ENCODE data around the gene SETD7.

The SETD7 gene

DNA sequence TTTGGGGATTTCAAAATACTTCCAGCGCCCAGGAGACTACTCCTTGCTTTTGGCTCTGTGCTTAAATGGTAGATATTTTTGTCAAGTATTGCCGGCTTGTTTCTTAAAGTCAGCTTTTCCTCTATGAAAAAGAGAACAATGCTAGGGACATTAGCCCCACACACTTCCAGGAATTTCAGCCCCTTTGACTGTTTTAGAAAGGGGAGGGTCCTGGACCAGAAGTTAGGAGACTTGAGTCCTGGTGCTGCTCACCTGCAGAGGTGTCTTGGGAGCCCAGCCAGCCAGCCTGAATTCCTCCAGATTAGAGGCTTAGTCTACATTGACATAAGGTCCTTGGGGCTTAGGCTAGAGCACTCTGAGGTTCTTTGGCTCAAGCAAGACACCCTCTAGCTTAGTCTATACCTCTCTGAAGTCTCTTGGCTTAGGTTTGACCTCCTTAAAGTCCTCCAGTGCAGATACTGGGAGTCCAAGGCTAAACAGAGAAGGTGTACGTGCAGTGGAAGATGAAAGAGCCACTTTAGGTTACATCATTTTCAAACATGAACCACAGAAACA, 1.6 kb upstream of the SETD7 start:
- TF ChIP-seq, protein P1, sequence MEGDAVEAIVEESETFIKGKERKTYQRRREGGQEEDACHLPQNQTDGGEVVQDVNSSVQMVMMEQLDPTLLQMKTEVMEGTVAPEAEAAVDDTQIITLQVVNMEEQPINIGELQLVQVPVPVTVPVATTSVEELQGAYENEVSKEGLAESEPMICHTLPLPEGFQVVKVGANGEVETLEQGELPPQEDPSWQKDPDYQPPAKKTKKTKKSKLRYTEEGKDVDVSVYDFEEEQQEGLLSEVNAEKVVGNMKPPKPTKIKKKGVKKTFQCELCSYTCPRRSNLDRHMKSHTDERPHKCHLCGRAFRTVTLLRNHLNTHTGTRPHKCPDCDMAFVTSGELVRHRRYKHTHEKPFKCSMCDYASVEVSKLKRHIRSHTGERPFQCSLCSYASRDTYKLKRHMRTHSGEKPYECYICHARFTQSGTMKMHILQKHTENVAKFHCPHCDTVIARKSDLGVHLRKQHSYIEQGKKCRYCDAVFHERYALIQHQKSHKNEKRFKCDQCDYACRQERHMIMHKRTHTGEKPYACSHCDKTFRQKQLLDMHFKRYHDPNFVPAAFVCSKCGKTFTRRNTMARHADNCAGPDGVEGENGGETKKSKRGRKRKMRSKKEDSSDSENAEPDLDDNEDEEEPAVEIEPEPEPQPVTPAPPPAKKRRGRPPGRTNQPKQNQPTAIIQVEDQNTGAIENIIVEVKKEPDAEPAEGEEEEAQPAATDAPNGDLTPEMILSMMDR (IDR thresholded peaks at IDR 0.05; ENCODE audit: low read depth, low read length): no peak
- TF ChIP-seq, protein P2, sequence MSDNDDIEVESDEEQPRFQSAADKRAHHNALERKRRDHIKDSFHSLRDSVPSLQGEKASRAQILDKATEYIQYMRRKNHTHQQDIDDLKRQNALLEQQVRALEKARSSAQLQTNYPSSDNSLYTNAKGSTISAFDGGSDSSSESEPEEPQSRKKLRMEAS (IDR thresholded peaks at IDR 0.05; ENCODE audit: low read depth, low read length): no peak
- no peak for TF ChIP-seq MYC (IDR thresholded peaks at IDR 0.05; ENCODE audit: low read depth, low read length)
- no peak for TF ChIP-seq POLR2A (IDR thresholded peaks at IDR 0.05; ENCODE audit: extremely low read depth, insufficient read length)
- no peak overlapping the region for H3K4me3 ChIP-seq (ENCODE audit: low read depth, low read length)
- DNase-seq (ENCODE audit: low read depth): peak; percentile 12

DNA sequence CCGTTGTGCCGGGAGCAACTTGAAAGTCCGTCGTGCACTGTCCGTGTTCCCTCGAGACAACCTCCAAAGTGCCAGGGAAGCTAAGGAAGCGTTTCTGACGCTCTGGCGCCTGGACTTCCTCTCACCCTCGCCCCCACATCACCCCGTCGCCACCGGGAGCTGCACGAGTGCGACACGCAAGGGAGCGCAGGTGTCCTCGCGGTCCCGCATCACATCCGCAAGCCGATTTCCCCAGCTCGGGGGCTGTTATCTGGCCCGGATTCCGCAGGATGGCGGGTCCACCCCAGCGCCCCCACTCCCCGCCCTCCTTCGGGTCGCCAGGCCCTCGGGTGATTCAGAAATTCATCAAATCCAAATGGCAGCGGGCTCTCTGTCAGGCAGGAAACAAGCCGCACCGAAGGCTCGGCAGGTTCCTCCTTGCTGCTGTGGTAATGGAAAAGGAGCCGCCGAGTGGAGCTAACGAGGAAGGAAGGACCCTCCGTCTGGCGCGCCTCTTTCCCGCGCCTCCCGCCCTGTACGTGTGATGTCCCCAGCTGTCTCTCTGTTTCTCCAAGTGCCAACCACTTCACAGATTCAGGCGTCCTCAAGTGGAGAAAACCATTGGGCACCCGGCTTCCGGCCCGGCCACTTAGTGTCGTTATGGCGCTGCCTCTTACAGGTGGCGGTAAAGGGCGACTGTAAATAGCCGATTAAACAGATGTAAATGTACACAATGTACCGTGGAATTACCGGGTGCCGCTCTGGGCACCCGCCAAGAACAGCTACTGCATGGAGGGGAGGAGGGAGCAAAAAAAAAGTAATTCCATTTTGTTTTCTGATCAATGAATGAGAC, 921 bp upstream of the SETD7 start:
- TF ChIP-seq MYC (IDR thresholded peaks at IDR 0.05; ENCODE audit: low read depth, low read length) (0 out of 2 replicates have a peak, but pooled peaks have one; percentile 23), POLR2A (IDR thresholded peaks at IDR 0.05; ENCODE audit: extremely low read depth, insufficient read length) (no peak)
- DNase-seq (ENCODE audit: low read depth): peak; percentile 79
- H3K4me3 ChIP-seq (ENCODE audit: low read depth, low read length): peak overlapping the region; percentile 68

DNA sequence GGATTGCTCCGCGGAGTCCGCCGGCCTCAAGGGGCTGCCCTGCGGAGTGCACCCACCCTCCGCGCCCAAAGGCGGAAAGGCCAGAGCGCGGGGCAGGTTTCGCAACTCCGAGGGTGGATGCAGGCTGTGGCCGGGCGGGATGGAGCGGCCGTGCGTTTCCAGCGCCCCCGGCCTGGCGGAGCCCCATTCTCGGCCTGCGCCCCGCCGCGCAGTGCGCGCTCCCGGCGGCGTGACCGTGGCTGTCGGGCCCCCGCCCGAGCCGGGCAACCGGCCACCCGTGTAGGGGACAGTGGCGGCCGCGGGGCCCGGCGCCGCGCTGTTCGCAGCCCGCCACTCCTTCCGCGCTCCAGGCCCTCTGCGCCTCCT, 331 bp downstream of the SETD7 start:
- TF ChIP-seq POLR2A (IDR thresholded peaks at IDR 0.05; ENCODE audit: extremely low read depth, insufficient read length) (no peak), MYC (IDR thresholded peaks at IDR 0.05; ENCODE audit: low read depth, low read length) (no peak)
- TF ChIP-seq, protein P1 (IDR thresholded peaks at IDR 0.05; ENCODE audit: low read depth, low read length): no peak
- TF ChIP-seq, protein P2 (IDR thresholded peaks at IDR 0.05; ENCODE audit: low read depth, low read length): no peak
- no peak for DNase-seq (ENCODE audit: low read depth)
- H3K4me3 ChIP-seq (ENCODE audit: low read depth, low read length): peak overlapping the region; percentile 68

DNA sequence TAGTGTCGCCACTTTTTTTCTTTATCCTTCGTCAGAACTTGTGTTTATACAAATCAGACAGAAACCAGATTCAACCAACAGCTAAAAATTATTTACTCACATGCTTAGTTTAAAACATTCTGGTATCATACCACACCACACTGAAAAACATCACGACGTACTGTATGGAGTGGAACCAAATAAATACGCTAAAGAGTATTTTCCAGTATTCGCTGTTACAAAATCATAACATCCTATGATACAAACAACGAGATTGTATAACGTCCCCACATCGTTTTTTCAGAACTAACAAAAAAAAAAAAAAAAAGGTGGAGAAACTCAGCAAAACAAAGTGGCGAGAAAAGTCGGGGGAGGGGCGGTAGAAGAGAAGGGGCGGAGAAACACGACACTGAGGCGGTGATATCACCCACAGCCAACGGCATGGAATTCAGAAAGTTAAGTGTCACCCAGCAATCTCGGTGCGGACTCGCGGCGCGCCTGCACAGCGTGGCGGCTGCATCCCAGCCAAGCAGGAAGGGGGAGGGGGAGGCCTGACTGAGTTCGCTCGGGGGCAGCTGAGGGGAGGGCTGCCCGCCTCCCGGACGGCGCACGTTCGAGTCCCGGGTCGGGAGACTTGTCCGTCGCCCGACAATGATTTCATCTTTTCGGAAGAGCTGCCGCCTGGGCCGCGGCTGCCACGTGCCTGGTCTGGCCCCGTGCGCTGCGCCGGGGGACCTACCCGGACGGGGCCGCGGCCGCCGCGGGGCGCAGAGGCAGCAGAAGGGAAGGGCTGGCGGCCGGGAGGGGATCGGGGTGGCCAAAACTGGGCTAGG, 920 bp downstream of the SETD7 start:
- H3K4me3 ChIP-seq (ENCODE audit: low read depth, low read length): peak overlapping the region; percentile 68
- peak; percentile 84 for DNase-seq (ENCODE audit: low read depth)
- TF ChIP-seq, protein P1 (IDR thresholded peaks at IDR 0.05; ENCODE audit: low read depth, low read length): no peak
- TF ChIP-seq MYC (IDR thresholded peaks at IDR 0.05; ENCODE audit: low read depth, low read length) (peak; percentile 71), POLR2A (IDR thresholded peaks at IDR 0.05; ENCODE audit: extremely low read depth, insufficient read length) (peak; percentile 52)
- TF ChIP-seq, protein P2 (IDR thresholded peaks at IDR 0.05; ENCODE audit: low read depth, low read length): peak; percentile 76

DNA sequence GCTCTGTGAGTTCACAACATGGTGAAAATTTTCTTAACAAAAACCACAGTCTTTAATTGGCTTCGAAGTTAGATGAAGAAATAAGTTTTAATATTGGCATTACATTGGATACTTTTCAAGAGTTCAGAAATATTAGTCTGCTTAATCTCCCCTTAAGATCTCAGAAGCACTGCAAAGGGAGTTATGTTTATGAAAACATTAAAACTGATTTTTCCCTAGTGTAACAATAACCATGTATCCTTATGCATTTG, 1.5 kb downstream of the SETD7 start:
- no peak for DNase-seq (ENCODE audit: low read depth)
- TF ChIP-seq, protein P1 (IDR thresholded peaks at IDR 0.05; ENCODE audit: low read depth, low read length): no peak
- TF ChIP-seq, protein P2 (IDR thresholded peaks at IDR 0.05; ENCODE audit: low read depth, low read length): no peak
- no peak for TF ChIP-seq POLR2A (IDR thresholded peaks at IDR 0.05; ENCODE audit: extremely low read depth, insufficient read length)
- TF ChIP-seq MYC (IDR thresholded peaks at IDR 0.05; ENCODE audit: low read depth, low read length): no peak
- peak overlapping the region; percentile 68 for H3K4me3 ChIP-seq (ENCODE audit: low read depth, low read length)

Data from NB4 (cell line).